Immature natural killer cell (primary cell): Measurements from ENCODE around the gene ZIC5. TPM values are rescaled to one million over a fixed set of nuclear protein-coding genes. Genes with fewer than 3 reads are reported as not detected.
A peak's percentile ranks its signal among the peaks of the same experiment; 100 is the strongest.

ENCODE experiments used
- DNase-seq, 3 donors: peaks; one replicate each; pipeline ENCODE4 v3.0.0; 2022; ENCODE audit warnings: mixed read lengths in 1 of 3
- H3K27ac Mint-ChIP-seq, 6 donors: one replicate each; pipeline ENCODE4 v1.8.0; 2020; ENCODE audit warnings: mixed read lengths in 6 of 6, mild to moderate bottlenecking in 5 of 6, inconsistent platforms in 4 of 6, moderate library complexity in 3 of 6
- H3K27me3 Mint-ChIP-seq, 3 donors: one replicate each; pipeline ENCODE4 v1.8.0; 2020 to 2021; ENCODE audit warnings: low read depth in 3 of 3, mild to moderate bottlenecking in 3 of 3, mixed read lengths in 3 of 3, moderate library complexity in 3 of 3, inconsistent platforms in 1 of 3
- H3K36me3 Mint-ChIP-seq, 3 donors: one replicate each; pipeline ENCODE4 v1.8.0; 2020; ENCODE audit warnings: mixed read lengths in 3 of 3, inconsistent platforms in 2 of 3, mild to moderate bottlenecking in 2 of 3
- H3K4me1 Mint-ChIP-seq, 2 donors: one replicate each; pipeline ENCODE4 v1.8.0; 2020; ENCODE audit warnings: inconsistent platforms in 2 of 2, mild to moderate bottlenecking in 2 of 2, mixed read lengths in 2 of 2, moderate library complexity in 1 of 2
- H3K4me3 Mint-ChIP-seq, 5 donors: one replicate each; pipeline ENCODE4 v1.8.0; 2020; ENCODE audit warnings: mild to moderate bottlenecking in 5 of 5, mixed read lengths in 5 of 5, inconsistent platforms in 3 of 5, moderate library complexity in 3 of 5
- H3K9me3 Mint-ChIP-seq, 6 donors: one replicate each; pipeline ENCODE4 v1.8.0; 2020; ENCODE audit warnings: mild to moderate bottlenecking in 6 of 6, mixed read lengths in 6 of 6, inconsistent platforms in 4 of 6, moderate library complexity in 3 of 6
- polyA plus RNA-seq, 3 donors: library from polyadenylated mRNA; unstranded; fragments of 300-500 nt; fragmentation: Illumina TruSeq; gene quantifications; one replicate each; pipeline ENCODE4 v1.2.3, GENCODE V29; 2021

Gene ZIC5
- polyA plus RNA-seq, 3 donors from 2014 or later = not detected

GRCh38 chr13:99916366-99917103, 55.0 kb downstream of the ZIC5 start:
- DNase-seq = peak; percentile 23 to 51 (median 26)
- no peak overlapping the region for H3K27ac Mint-ChIP-seq
- H3K4me1 Mint-ChIP-seq = no peaks in the 10 kb centered on the region
- H3K27me3 Mint-ChIP-seq = peaks cover 2 to 7% (median 6%) of the 10 kb centered on the region in 3 donors
- no peak overlapping the region for H3K4me3 Mint-ChIP-seq
- H3K36me3 Mint-ChIP-seq = no peaks in the 10 kb centered on the region
- no peaks in the 10 kb centered on the region for H3K9me3 Mint-ChIP-seq

- Mint-ChIP-seq H3K4me1 (no peaks in the 10 kb centered on the region), H3K4me3 (no peak overlapping the region), H3K27me3 (peaks cover 4 to 15% (median 7%) of the 10 kb centered on the region in 3 donors), H3K27ac (no peak overlapping the region), H3K9me3 (no peaks in the 10 kb centered on the region), H3K36me3 (no peaks in the 10 kb centered on the region)
- DNase-seq = no peak
Observed at GRCh38 chr13:99913167-99913566, 58.4 kb downstream of the ZIC5 start.

Other genes with a start within 250 kb of the ZIC5 start
- not detected for gene ZIC2, start 10.0 kb upstream of the ZIC5 start, polyA plus RNA-seq
- 10 to 100 TPM in 2 of 3 donors, 1 to 10 TPM in 1; 7.9 to 14.0 (median 11.4) TPM for gene PCCA, start 117.3 kb upstream of the ZIC5 start, polyA plus RNA-seq